GM12875 (cell line): ENCODE results near the gene IL17A.
"Not testable (repeated sequence)": the region's sequence is repeated elsewhere in the genome, so short reads cannot be mapped to it uniquely, and the experiment has no call there.

Experiments
- H3K4me3 ChIP-seq: one replicate; pipeline ENCODE4 v1.5.1; 2011; ENCODE audit warnings: low read depth, low read length, control low read depth
- CTCF ChIP-seq: IDR thresholded peaks from 2 replicates; pipeline ENCODE4 v1.5.1; 2011; ENCODE audit warnings: low read depth, mild to moderate bottlenecking, control low read depth, inconsistent platforms, low read length, moderate library complexity, borderline replicate concordance; ENCODE audit not compliant: insufficient read depth

Gene IL17A

GRCh38 chr6:52183131-52183713 lies 3.0 kb upstream of the IL17A start:
- H3K4me3 ChIP-seq, result no peak overlapping the region
- no peak for TF ChIP-seq CTCF

GRCh38 chr6:52186480-52186879 lies 305 bp downstream of the IL17A start:
- TF ChIP-seq CTCF, result no peak
- H3K4me3 ChIP-seq, result no peak overlapping the region

- H3K4me3 ChIP-seq, result no peak overlapping the region
- no peak for TF ChIP-seq CTCF
These were observed 923 bp downstream of the IL17A start for GRCh38 chr6:52187098-52187497.

- no peak for TF ChIP-seq CTCF
- no peak overlapping the region for H3K4me3 ChIP-seq
These were observed 3.8 kb downstream of the IL17A start for GRCh38 chr6:52189974-52190373.

GRCh38 chr6:52190409-52190808 lies 4.2 kb downstream of the IL17A start:
- no peak for TF ChIP-seq CTCF
- no peak overlapping the region for H3K4me3 ChIP-seq

GRCh38 chr6:52191824-52192223 lies 5.6 kb downstream of the IL17A start:
- no peak overlapping the region for H3K4me3 ChIP-seq
- TF ChIP-seq CTCF, result no peak

- H3K4me3 ChIP-seq, result no peak overlapping the region
- no peak for TF ChIP-seq CTCF
These were observed 9.7 kb downstream of the IL17A start for GRCh38 chr6:52195886-52196285.

- not testable (repeated sequence) for H3K4me3 ChIP-seq
These were observed 13.9 kb downstream of the IL17A start for GRCh38 chr6:52200088-52200487.
